ENCODE results near the gene COL5A2. TPM values are rescaled to one million over a fixed set of nuclear protein-coding genes. Genes with fewer than 3 reads are reported as not detected.

Gene COL5A2
- total RNA-seq, 4 donors from 2014 or later, result 16.1 to 62.8 (median 33.1) TPM

DNA sequence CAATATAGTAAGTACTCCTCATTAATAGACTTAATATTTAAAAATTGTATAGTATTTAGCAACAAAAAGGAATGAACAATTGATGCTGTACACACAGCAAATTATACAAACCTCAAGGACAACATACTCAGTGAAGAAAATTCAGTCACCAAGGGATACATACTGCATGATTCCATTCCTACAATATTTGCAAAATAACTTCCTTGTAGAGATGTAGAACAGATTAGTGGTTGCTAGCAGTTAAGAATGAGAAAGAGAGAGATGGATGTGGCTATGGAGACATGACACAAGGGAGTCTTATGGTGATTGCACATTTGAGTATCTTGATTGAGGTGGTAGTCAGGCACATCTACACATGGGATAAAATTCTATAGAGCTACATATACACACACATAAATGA is 179.3 kb downstream of the COL5A2 start:
- no peaks in the 10 kb centered on the region for H3K27me3 ChIP-seq
- intact Hi-C loops (cut with DNase I; ENCODE audit: low total_unique reads) (no loop called here), in situ Hi-C loops (cut with MboI; ENCODE audit: low pct_ligation_motif_present in 1 of 4, low pct_unique_long_range_greater_than_20kb in 1 of 4, low sequenced_read_pairs in 3 of 4) (no loop called here)
- peak in 1 of 3 donors; percentile 14 for TF ChIP-seq POLR2AphosphoS5 (IDR thresholded peaks at IDR 0.05)
- TF ChIP-seq EP300 (IDR thresholded peaks at IDR 0.05; ENCODE audit: low read depth), result no peak
- no peak overlapping the region for H3K27ac ChIP-seq
- no peak overlapping the region for H3K4me3 ChIP-seq
- H3K4me1 ChIP-seq, result no peaks in the 10 kb centered on the region
- H3K9me3 ChIP-seq, result no peaks in the 10 kb centered on the region
- H3K36me3 ChIP-seq, result peaks cover 0 to 46% (median 8%) of the 10 kb centered on the region in 4 donors
- no peak for DNase-seq

DNA sequence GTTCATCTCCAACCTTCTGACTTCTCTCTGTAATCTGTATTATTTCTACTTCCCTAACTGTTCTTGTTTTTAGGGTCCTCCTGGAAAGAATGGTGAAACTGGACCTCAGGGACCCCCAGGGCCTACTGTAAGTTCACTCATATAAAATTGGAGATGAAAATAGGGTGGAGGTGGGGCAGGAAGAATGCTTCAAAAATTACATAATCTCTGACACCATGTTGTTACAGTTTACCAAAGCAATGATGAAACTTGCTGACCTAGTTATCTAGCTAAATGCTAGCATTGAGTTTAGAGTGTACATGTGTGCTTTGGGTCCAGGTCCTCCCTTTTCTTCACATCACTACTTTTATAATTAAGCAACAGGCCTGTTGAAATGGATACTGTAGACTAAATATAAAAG is 182.3 kb downstream of the COL5A2 start:
- Histone ChIP-seq H3K9me3 (no peaks in the 10 kb centered on the region), H3K4me1 (no peaks in the 10 kb centered on the region), H3K27ac (peak overlapping the region in 2 of 4 donors; percentile 6 to 59), H3K36me3 (peaks cover 0 to 47% (median 8%) of the 10 kb centered on the region in 4 donors), H3K27me3 (no peaks in the 10 kb centered on the region), H3K4me3 (no peak overlapping the region)
- in situ Hi-C loops (cut with MboI; ENCODE audit: low pct_ligation_motif_present in 1 of 4, low pct_unique_long_range_greater_than_20kb in 1 of 4, low sequenced_read_pairs in 3 of 4), result no loop called here
- intact Hi-C loops (cut with DNase I; ENCODE audit: low total_unique reads), result loop anchor here (10.0 kb wide), 1 partner anchor 88 kb away; no protein-coding TSS in a partner anchor
- TF ChIP-seq, protein P1, sequence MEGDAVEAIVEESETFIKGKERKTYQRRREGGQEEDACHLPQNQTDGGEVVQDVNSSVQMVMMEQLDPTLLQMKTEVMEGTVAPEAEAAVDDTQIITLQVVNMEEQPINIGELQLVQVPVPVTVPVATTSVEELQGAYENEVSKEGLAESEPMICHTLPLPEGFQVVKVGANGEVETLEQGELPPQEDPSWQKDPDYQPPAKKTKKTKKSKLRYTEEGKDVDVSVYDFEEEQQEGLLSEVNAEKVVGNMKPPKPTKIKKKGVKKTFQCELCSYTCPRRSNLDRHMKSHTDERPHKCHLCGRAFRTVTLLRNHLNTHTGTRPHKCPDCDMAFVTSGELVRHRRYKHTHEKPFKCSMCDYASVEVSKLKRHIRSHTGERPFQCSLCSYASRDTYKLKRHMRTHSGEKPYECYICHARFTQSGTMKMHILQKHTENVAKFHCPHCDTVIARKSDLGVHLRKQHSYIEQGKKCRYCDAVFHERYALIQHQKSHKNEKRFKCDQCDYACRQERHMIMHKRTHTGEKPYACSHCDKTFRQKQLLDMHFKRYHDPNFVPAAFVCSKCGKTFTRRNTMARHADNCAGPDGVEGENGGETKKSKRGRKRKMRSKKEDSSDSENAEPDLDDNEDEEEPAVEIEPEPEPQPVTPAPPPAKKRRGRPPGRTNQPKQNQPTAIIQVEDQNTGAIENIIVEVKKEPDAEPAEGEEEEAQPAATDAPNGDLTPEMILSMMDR (IDR thresholded peaks at IDR 0.05), result no peak
- TF ChIP-seq POLR2AphosphoS5 (IDR thresholded peaks at IDR 0.05), result peak in 1 of 3 donors; percentile 17
- TF ChIP-seq POLR2A (IDR thresholded peaks at IDR 0.05), result no peak
- TF ChIP-seq EP300 (IDR thresholded peaks at IDR 0.05; ENCODE audit: low read depth), result no peak
- DNase-seq, result no peak

DNA sequence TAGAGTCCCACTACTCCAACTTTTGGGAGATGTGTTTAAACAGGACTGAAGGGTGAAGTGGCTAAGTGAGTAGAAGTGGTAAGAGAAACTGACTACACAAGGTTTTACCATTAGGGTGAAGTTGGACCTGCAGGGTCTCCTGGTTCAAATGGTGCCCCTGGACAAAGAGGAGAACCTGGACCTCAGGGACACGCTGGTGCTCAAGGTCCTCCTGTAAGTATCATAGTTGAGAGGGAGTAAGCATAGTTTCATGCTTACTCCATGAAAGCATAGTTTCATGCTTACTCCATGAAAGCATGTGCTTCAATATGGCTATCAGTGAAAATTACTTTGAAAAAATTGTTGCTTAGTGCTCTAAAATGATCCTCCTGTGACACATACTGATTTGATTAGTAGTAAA is 186.3 kb downstream of the COL5A2 start:
- Histone ChIP-seq H3K4me3 (no peak overlapping the region), H3K27ac (peak overlapping the region in 2 of 4 donors; percentile 8 to 19), H3K36me3 (peaks cover 0 to 61% (median 7%) of the 10 kb centered on the region in 4 donors), H3K9me3 (no peaks in the 10 kb centered on the region), H3K4me1 (no peaks in the 10 kb centered on the region), H3K27me3 (no peaks in the 10 kb centered on the region)
- intact Hi-C loops (cut with DNase I; ENCODE audit: low total_unique reads) (loop anchor here (10.0 kb wide), 1 partner anchor 92 kb away; no protein-coding TSS in a partner anchor), in situ Hi-C loops (cut with MboI; ENCODE audit: low pct_ligation_motif_present in 1 of 4, low pct_unique_long_range_greater_than_20kb in 1 of 4, low sequenced_read_pairs in 3 of 4) (no loop called here)
- WGBS, 2 donors (ENCODE audit: low coverage in 1 of 2), result 55% methylated on average over 1 of the region's 1 CpG; no CpG with 5 or more reads in 1 of the 2 donors
- no peak for TF ChIP-seq POLR2AphosphoS5 (IDR thresholded peaks at IDR 0.05)
- TF ChIP-seq POLR2A (IDR thresholded peaks at IDR 0.05), result no peak
- TF ChIP-seq EP300 (IDR thresholded peaks at IDR 0.05; ENCODE audit: low read depth), result no peak
- TF ChIP-seq, protein P1 (IDR thresholded peaks at IDR 0.05), result no peak
- no peak for DNase-seq

DNA sequence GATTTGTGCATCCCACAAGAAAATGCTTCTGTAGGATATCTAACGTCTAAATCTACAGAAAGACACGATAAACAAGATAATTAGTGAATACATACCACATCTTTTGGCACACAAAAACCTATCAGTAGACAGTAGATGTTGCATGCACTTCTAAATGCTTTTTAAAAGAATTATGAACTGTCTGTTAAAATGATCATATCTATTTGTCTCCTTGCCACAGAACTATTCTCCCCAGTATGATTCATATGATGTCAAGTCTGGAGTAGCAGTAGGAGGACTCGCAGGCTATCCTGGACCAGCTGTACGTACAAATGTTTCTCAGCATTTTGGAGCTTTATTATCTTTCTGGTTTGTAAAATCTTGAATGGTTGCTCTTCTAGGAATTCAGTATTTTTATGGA is 192.7 kb downstream of the COL5A2 start:
- peaks cover 0 to 32% (median under 1%) of the 10 kb centered on the region in 4 donors for H3K36me3 ChIP-seq
- in situ Hi-C loops (cut with MboI; ENCODE audit: low pct_ligation_motif_present in 1 of 4, low pct_unique_long_range_greater_than_20kb in 1 of 4, low sequenced_read_pairs in 3 of 4), result loop anchor here in 1 of 4 donors (10.0 kb wide), 1 partner anchor 462 kb away; no protein-coding TSS in a partner anchor
- no peaks in the 10 kb centered on the region for H3K27me3 ChIP-seq
- TF ChIP-seq POLR2A (IDR thresholded peaks at IDR 0.05) (no peak), EP300 (IDR thresholded peaks at IDR 0.05; ENCODE audit: low read depth) (no peak), POLR2AphosphoS5 (IDR thresholded peaks at IDR 0.05) (no peak)
- TF ChIP-seq, protein P1 (IDR thresholded peaks at IDR 0.05), result no peak
- no peak for DNase-seq
- peaks cover 0 to 10% (median 0%) of the 10 kb centered on the region in 4 donors for H3K4me1 ChIP-seq
- H3K4me3 ChIP-seq, result no peak overlapping the region
- H3K27ac ChIP-seq, result peak overlapping the region; percentile 26 to 88 (median 72)
- no peaks in the 10 kb centered on the region for H3K9me3 ChIP-seq
- intact Hi-C loops (cut with DNase I; ENCODE audit: low total_unique reads), result no loop called here
- WGBS, 2 donors (ENCODE audit: low coverage in 1 of 2), result 63 to 66% methylated on average over 4 of the region's 4 CpGs

DNA sequence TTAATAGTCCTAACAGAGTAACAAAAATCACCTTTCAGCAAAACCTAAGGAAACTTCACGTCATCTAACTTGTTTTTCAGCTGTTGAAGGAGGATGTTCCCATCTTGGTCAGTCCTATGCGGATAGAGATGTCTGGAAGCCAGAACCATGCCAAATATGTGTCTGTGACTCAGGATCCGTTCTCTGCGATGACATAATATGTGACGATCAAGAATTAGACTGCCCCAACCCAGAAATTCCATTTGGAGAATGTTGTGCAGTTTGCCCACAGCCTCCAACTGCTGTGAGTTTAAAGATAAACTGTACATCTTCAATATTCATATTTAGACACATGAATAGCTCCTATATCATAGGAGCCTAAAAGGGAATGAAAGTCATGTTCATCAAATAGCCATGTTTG is 194.9 kb downstream of the COL5A2 start:
- H3K4me3 ChIP-seq, result no peak overlapping the region
- TF ChIP-seq POLR2AphosphoS5 (IDR thresholded peaks at IDR 0.05) (peak in 1 of 3 donors; percentile 41), POLR2A (IDR thresholded peaks at IDR 0.05) (no peak)
- intact Hi-C loops (cut with DNase I; ENCODE audit: low total_unique reads), result no loop called here
- H3K27me3 ChIP-seq, result no peaks in the 10 kb centered on the region
- peak overlapping the region; percentile 67 to 88 (median 78) for H3K27ac ChIP-seq
- peaks cover 0 to 20% (median 0%) of the 10 kb centered on the region in 4 donors for H3K36me3 ChIP-seq
- peaks cover 0 to 16% (median 1%) of the 10 kb centered on the region in 4 donors for H3K4me1 ChIP-seq
- in situ Hi-C loops (cut with MboI; ENCODE audit: low pct_ligation_motif_present in 1 of 4, low pct_unique_long_range_greater_than_20kb in 1 of 4, low sequenced_read_pairs in 3 of 4), result loop anchor here in 1 of 4 donors (10.0 kb wide), 1 partner anchor 460 kb away; no protein-coding TSS in a partner anchor
- no peak for DNase-seq
- no peaks in the 10 kb centered on the region for H3K9me3 ChIP-seq
- 74 to 100% methylated on average over 2 to 5 of the region's 5 CpGs for WGBS, 2 donors (ENCODE audit: low coverage in 1 of 2)
